HG02610 (cell line): ENCODE measurements around the gene ZNF410.
"Not testable (repeated sequence)": the region's sequence is repeated elsewhere in the genome, so short reads cannot be mapped to it uniquely, and the experiment has no call there.

ENCODE experiments used
- ATAC-seq: cut with Tn5 transposase; IDR thresholded peaks from one replicate; pipeline ENCODE4 v1.9.1; 2021; ENCODE audit warnings: mild to moderate bottlenecking, moderate library complexity; ENCODE audit not compliant: unreplicated experiment

ZNF410 gene

GRCh38 chr14:73886449-73887317 is at the start of gene ZNF410:
ZNF410 (plus strand) TSS chr14:73886859; CDS start chr14:73892176, 5,317 bp downstream.
- ATAC-seq, result peak; percentile 98

GRCh38 chr14:73838293-73839034 is 48.2 kb upstream of the ZNF410 start:
- ATAC-seq, result not testable (repeated sequence)

GRCh38 chr14:73842201-73842600 is 44.5 kb upstream of the ZNF410 start:
- ATAC-seq, result no peak

GRCh38 chr14:73842851-73843250 is 43.8 kb upstream of the ZNF410 start:
- ATAC-seq, result no peak

GRCh38 chr14:73843296-73843695 is 43.4 kb upstream of the ZNF410 start:
- ATAC-seq, result no peak

GRCh38 chr14:73846947-73847346 is 39.7 kb upstream of the ZNF410 start:
- ATAC-seq, result no peak

- no peak for ATAC-seq
These were observed 35.7 kb upstream of the ZNF410 start for GRCh38 chr14:73851000-73851399.

- peak; percentile 83 for ATAC-seq
These were observed 34.9 kb upstream of the ZNF410 start, which contains the start of gene PTGR2 for GRCh38 chr14:73851567-73852382. PTGR2 (plus strand) TSS chr14:73851831; CDS start chr14:73858863, 7,032 bp downstream.

GRCh38 chr14:73859145-73859544 is 27.5 kb upstream of the ZNF410 start:
- no peak for ATAC-seq

- ATAC-seq, result no peak
These were observed 25.6 kb upstream of the ZNF410 start for GRCh38 chr14:73861073-73861472.

- ATAC-seq, result no peak
These were observed 24.2 kb upstream of the ZNF410 start for GRCh38 chr14:73862480-73862879.

GRCh38 chr14:73863209-73863608 is 23.4 kb upstream of the ZNF410 start:
- ATAC-seq, result no peak

GRCh38 chr14:73865534-73866113 is 21.0 kb upstream of the ZNF410 start:
- ATAC-seq, result no peak

GRCh38 chr14:73869754-73870153 is 16.9 kb upstream of the ZNF410 start:
- not testable (repeated sequence) for ATAC-seq

GRCh38 chr14:73870525-73871235 is 16.0 kb upstream of the ZNF410 start:
- ATAC-seq, result no peak

GRCh38 chr14:73873660-73874059 is 13.0 kb upstream of the ZNF410 start:
- no peak for ATAC-seq

- ATAC-seq, result no peak
These were observed 8.9 kb upstream of the ZNF410 start for GRCh38 chr14:73877790-73878189.

- ATAC-seq, result no peak
These were observed 8.2 kb upstream of the ZNF410 start for GRCh38 chr14:73878436-73878835.

GRCh38 chr14:73879027-73879426 is 7.6 kb upstream of the ZNF410 start:
- ATAC-seq, result no peak
